Prostate gland (tissue), 2 donors: ENCODE measurements around the gene CAMSAP2. TPM values are rescaled to one million over a fixed set of nuclear protein-coding genes. Genes with fewer than 3 reads are reported as not detected.

Experiments
- DNase-seq: peaks from one replicate; pipeline ENCODE4 v3.0.0-alpha.2; 2019; ENCODE audit warnings: low spot score
- H3K27ac ChIP-seq, 2 donors: fragments of 200-600 bp; sonication (generic); 2 replicates each; pipeline ENCODE4 v1.5.1; 2017 to 2019
- H3K27me3 ChIP-seq: fragments of 200-600 bp; sonication (generic); replicated peaks from 2 replicates; pipeline ENCODE4 v1.5.1; 2019; ENCODE audit not compliant: insufficient read depth
- H3K36me3 ChIP-seq, 2 donors: fragments of 200-600 bp; sonication (generic); 1 replicate in 1 of 2; 2 replicates in 1 of 2; pipeline versions ENCODE4 v1.5.1 to v1.8.1; 2017 to 2019
- H3K4me1 ChIP-seq: fragments of 200-600 bp; sonication (generic); replicated peaks from 2 replicates; pipeline ENCODE4 v1.5.1; 2019
- H3K4me3 ChIP-seq, 2 donors: fragments of 200-600 bp; sonication (generic); 2 replicates each; pipeline ENCODE4 v1.5.1; 2017 to 2019
- H3K9me3 ChIP-seq: fragments of 200-600 bp; sonication (generic); 2 replicates; pipeline ENCODE4 v1.5.1; 2017
- POLR2A ChIP-seq: fragments of 450-650 bp; IDR thresholded peaks from one replicate; pipeline ENCODE4 v1.6.1; 2016; ENCODE audit warnings: antibody characterized with exemption, mild to moderate bottlenecking
- POLR2AphosphoS5 ChIP-seq: sonication (generic); formaldehyde crosslinking; IDR thresholded peaks from one replicate; pipeline ENCODE4 v1.6.1; 2017; ENCODE audit warnings: antibody characterized with exemption
- WGBS: methylation state at CpG from one replicate; pipeline ENCODE4 v1.1.5; 2018; 5-methylcytosine and 5-hydroxymethylcytosine counted together
- intact Hi-C: fragments of 100-400 bp; cut with DNase I; formaldehyde crosslinking; loops from one replicate; pipeline ENCODE4 v1.14.2; 2022
- total RNA-seq, 2 donors: library from RNA; depleted of rRNA; stranded (reverse); fragments of >200 nt; gene quantifications; one replicate each; pipeline ENCODE4 v1.1.0, GENCODE V29; 2016
- TF ChIP-seq, protein P1 (sequence below), 4 experiments: fragments of 200-600 bp in 2 of 4; fragments of 450-650 bp in 2 of 4; sonication (generic) in 2 of 4; IDR thresholded peaks; 1 replicate in 3 of 4; 2 replicates in 1 of 4; pipeline ENCODE4 v1.5.1; 2016 to 2019; ENCODE audit warnings: antibody characterized with exemption in 4 of 4, mild to moderate bottlenecking in 2 of 4, moderate library complexity in 2 of 4

Gene CAMSAP2
- total RNA-seq, 2 donors from 2014 or later: 15.8 to 22.8 TPM

DNA sequence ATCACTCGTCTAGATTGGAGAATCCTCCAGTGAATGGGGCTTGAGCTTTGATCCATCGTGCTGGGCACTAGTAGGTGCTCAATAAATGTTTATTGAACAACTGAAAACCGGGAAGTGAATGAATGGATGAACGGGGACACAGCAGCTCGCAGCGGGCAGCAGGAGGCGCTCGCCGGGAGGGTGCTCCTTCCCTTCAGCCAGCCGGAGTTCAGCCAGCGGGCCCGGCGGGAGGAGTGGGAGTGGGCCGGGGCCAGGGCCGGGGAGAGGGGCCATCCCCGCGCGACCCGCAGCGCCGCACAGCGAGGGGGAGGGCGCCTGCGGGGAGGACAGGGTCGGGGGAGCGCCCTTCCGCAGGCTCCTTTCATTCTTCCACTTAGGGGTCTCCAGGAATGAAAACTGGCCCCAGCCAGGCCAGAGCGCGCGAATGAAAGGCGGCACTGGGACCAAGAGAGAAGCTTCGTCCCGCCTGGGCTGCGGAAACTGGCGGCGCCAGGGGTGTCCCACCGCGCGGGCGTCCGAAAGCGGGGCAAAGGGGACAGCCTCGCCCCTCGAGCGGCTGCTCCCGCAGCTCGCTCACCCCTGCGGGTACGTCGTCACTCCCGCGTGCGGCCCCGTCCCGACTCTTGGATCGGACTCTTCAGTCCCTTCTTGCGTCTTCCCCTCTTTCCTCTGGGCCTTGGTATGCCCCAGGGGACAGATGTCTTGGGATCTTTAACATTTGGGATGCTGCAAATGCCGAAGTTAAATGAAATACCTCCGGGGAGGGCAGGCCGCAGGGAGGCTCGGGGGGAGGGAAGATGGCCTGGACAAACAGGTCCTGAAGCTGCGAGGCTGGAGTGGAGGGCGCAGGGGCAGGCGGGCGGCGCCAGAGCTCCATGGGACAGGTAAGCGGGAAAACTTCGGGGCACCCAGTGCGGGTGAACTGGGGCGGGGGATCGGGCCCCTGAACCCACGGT lies 152.4 kb downstream of the CAMSAP2 start:
- intact Hi-C loops: no loop called here
- peak; percentile 30 for DNase-seq

DNA sequence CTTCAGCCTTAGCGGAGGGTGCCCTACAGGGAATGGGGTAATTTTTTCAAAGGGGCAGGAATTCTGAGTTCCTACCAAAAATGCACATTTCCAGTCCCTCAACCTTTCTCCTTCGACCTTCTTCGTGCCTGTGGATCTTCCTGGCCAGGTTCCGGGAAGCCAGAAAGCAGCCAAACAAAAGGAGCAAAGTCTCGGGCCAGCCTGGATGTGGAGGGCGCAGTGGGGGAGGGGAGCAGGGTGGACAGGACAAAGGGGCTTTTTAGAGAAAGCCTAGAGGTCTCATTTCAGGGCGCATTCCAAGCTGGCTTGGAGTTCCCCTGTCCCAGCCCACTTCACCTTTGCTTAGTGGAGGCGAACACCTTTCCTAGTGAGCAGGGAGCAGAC lies 153.1 kb downstream of the CAMSAP2 start:
- Histone ChIP-seq H3K36me3 (no peaks in the 10 kb centered on the region), H3K27ac (peak overlapping the region in 1 of 2 donors; percentile 6), H3K4me3 (peak overlapping the region; percentile 34 to 42), H3K4me1 (no peaks in the 10 kb centered on the region), H3K9me3 (no peaks in the 10 kb centered on the region), H3K27me3 (no peaks in the 10 kb centered on the region)
- TF ChIP-seq, protein P1, sequence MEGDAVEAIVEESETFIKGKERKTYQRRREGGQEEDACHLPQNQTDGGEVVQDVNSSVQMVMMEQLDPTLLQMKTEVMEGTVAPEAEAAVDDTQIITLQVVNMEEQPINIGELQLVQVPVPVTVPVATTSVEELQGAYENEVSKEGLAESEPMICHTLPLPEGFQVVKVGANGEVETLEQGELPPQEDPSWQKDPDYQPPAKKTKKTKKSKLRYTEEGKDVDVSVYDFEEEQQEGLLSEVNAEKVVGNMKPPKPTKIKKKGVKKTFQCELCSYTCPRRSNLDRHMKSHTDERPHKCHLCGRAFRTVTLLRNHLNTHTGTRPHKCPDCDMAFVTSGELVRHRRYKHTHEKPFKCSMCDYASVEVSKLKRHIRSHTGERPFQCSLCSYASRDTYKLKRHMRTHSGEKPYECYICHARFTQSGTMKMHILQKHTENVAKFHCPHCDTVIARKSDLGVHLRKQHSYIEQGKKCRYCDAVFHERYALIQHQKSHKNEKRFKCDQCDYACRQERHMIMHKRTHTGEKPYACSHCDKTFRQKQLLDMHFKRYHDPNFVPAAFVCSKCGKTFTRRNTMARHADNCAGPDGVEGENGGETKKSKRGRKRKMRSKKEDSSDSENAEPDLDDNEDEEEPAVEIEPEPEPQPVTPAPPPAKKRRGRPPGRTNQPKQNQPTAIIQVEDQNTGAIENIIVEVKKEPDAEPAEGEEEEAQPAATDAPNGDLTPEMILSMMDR (IDR thresholded peaks at IDR 0.05): no peak
- TF ChIP-seq POLR2AphosphoS5: no peak
- no peak for DNase-seq
- intact Hi-C loops: no loop called here
- WGBS: 33% methylated on average over 8 of the region's 8 CpGs

More for the DNA sequence above, 152.4 kb downstream of the CAMSAP2 start:
- no peaks in the 10 kb centered on the region for H3K9me3 ChIP-seq
- no peaks in the 10 kb centered on the region for H3K27me3 ChIP-seq
- 3% methylated on average over 69 of the region's 72 CpGs for WGBS
- TF ChIP-seq POLR2AphosphoS5: no peak
- TF ChIP-seq POLR2A: no peak
- TF ChIP-seq, protein P1 (IDR thresholded peaks at IDR 0.05): peak in 2 of 4 experiments; percentile 19 to 47
- H3K4me1 ChIP-seq: no peaks in the 10 kb centered on the region
- H3K27ac ChIP-seq: peak overlapping the region in 1 of 2 donors; percentile 60
- no peaks in the 10 kb centered on the region for H3K36me3 ChIP-seq
- peak overlapping the region; percentile 34 to 42 for H3K4me3 ChIP-seq

DNA sequence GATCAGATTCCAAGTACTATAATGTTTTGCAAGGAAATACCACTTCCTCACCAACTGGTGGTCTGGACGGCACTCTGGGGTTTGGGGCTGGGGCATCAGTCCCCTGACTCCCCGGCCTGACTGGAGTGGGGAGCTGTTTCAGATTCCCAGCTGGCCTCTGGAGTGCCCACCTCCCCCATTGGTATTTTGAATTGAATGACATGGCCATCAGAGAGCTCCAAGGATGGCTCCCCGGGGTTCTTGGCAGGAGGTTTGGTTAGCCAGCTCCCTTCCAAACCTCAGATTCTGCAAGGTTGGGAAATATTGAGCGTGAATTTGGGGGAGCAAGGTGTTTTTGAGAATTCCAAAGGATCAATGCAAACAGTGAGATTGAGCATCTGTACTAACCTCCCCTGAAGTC lies 153.9 kb downstream of the CAMSAP2 start:
- H3K36me3 ChIP-seq: no peaks in the 10 kb centered on the region
- TF ChIP-seq POLR2AphosphoS5 (no peak), POLR2A (no peak)
- TF ChIP-seq, protein P1 (IDR thresholded peaks at IDR 0.05): no peak
- DNase-seq: no peak
- intact Hi-C loops: no loop called here
- no peak overlapping the region for H3K27ac ChIP-seq
- no peak overlapping the region for H3K4me3 ChIP-seq
- WGBS: 70% methylated on average over 4 of the region's 4 CpGs
- H3K27me3 ChIP-seq: no peaks in the 10 kb centered on the region
- H3K9me3 ChIP-seq: no peaks in the 10 kb centered on the region
- H3K4me1 ChIP-seq: no peaks in the 10 kb centered on the region

DNA sequence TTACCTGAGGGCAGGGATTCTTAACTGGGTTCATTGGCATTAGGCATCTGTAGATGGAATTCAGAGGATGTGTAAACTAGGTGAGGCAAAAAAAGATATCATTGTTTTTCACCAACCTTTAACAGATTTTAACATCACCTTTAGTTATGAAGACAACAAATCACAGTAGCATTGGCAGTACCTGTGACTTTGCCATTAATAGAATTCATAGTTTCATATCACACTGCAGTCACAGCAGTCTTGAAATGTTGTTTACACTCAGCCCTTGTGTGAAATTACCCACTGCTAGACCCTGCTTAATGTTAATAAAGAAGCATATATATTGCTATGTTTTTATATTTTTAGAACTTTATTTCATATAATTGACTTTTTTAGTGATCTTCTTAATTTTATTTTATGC lies 154.3 kb downstream of the CAMSAP2 start:
- H3K27me3 ChIP-seq: no peaks in the 10 kb centered on the region
- no peak for TF ChIP-seq POLR2AphosphoS5
- TF ChIP-seq POLR2A: no peak
- TF ChIP-seq, protein P1 (IDR thresholded peaks at IDR 0.05): no peak
- no peak overlapping the region for H3K4me3 ChIP-seq
- H3K4me1 ChIP-seq: no peaks in the 10 kb centered on the region
- intact Hi-C loops: no loop called here
- no peaks in the 10 kb centered on the region for H3K9me3 ChIP-seq
- H3K27ac ChIP-seq: no peak overlapping the region
- no peaks in the 10 kb centered on the region for H3K36me3 ChIP-seq
- no peak for DNase-seq

DNA sequence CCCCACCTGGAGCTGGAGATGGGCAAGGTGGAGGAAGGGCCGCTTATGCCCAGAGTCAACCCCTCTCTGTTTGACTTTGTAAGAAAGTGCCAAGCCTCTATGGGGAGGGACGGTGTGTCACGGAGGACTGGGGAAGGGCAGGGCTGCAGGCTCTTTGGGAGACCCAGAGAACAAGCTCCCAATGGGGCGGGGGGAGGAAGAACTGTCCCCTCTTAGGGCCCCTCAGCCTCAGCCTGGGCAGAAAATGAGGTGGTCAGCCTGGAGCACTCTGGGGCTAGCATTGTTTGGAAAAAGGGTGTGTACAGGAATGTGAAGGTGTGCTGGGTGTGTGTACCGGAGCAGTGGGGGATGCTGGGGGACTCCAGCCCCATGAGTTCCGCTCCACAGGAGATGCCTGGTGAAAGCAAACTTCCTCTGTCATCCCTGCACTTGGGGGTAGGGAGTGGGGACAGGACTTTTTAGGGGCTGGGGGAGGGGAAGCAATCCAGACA lies 154.8 kb downstream of the CAMSAP2 start:
- DNase-seq: no peak
- Histone ChIP-seq H3K36me3 (no peaks in the 10 kb centered on the region), H3K9me3 (no peaks in the 10 kb centered on the region), H3K27me3 (no peaks in the 10 kb centered on the region), H3K4me3 (no peak overlapping the region), H3K27ac (no peak overlapping the region), H3K4me1 (no peaks in the 10 kb centered on the region)
- whole genome bisulfite sequencing: 58% methylated on average over 6 of the region's 6 CpGs
- no peak for TF ChIP-seq POLR2A
- TF ChIP-seq, protein P1 (IDR thresholded peaks at IDR 0.05): no peak
- TF ChIP-seq POLR2AphosphoS5: no peak
- intact Hi-C loops: no loop called here
